K562 (cell line): Measurements from ENCODE around the gene TMEM222. TPM values are rescaled to one million over a fixed set of nuclear protein-coding genes. Genes with fewer than 3 reads are reported as not detected.

Experiments
- ATAC-seq: fragments of 200-7000 bp; cut with Tn5 transposase; 3 replicates; pipeline ENCODE4 v1.9.1; 2020; ENCODE audit warnings: moderate library complexity
- BruUV-seq: library from RNA; stranded (reverse); fragments of 400-500 nt; replicated peaks from 2 replicates; lab custom pipeline; 2021; lab: Mats Ljungman, UMichigan
- CTCF ChIA-PET: fragments of 300-600 bp; formaldehyde crosslinking; extraction: SDS; loops from one replicate; lab custom pipeline; 2021; ENCODE audit warnings: low intra/inter-chr PET ratio; lab: Yijun Ruan, JAX
- POLR2A ChIA-PET: fragments of 300-600, 350-650 bp; sonication (Branson Sonifier 250); formaldehyde crosslinking; extraction: SDS; loops from one replicate; lab custom pipeline; 2021; ENCODE audit warnings: antibody characterized with exemption, inconsistent platforms; lab: Yijun Ruan, JAX
- DNase-seq, 4 experiments: peaks; one replicate each; pipeline versions ENCODE4 v3.0.0 to v3.0.0-alpha.2; 2011 to 2018; ENCODE audit warnings: low spot score in 3 of 4, mixed read lengths in 3 of 4; ENCODE audit errors: extremely low read depth in 1 of 4
- FAIRE-seq: peaks from 2 replicates; lab custom pipeline; 2011; peaks lifted over from hg19 to GRCh38; lab: Jason Lieb, UNC
- H2AFZ ChIP-seq: 2 replicates; pipeline ENCODE4 v1.6.0; 2011; ENCODE audit warnings: low read depth, low read length, control low read depth, inconsistent platforms
- H3K27ac ChIP-seq: fragments of 200-600 bp; 3 replicates; pipeline ENCODE4 v1.8.0; 2011; ENCODE audit warnings: low read depth, mild to moderate bottlenecking, control low read depth, inconsistent platforms, low read length, moderate library complexity, mixed read lengths; ENCODE audit errors: extremely low read depth
- H3K27me3 ChIP-seq, 2 experiments: fragments of 300-600 bp in 1 of 2; 2 replicates in 1 of 2; 3 replicates in 1 of 2; pipeline versions ENCODE4 v1.6.0 to v1.8.0; 2011; ENCODE audit warnings: inconsistent platforms in 2 of 2, low read length in 2 of 2, mild to moderate bottlenecking in 1 of 2, mixed read lengths in 1 of 2, moderate library complexity in 1 of 2; ENCODE audit not compliant: control insufficient read depth in 2 of 2, insufficient read depth in 2 of 2
- H3K36me3 ChIP-seq: fragments of 300-600 bp; 3 replicates; pipeline ENCODE4 v1.8.0; 2011; ENCODE audit warnings: mild to moderate bottlenecking, low read length, inconsistent platforms; ENCODE audit not compliant: control insufficient read depth, insufficient read depth
- H3K4me1 ChIP-seq, 2 experiments: fragments of 200-600 bp in 1 of 2; replicated peaks in 1 of 2; 2 replicates in 1 of 2; 3 replicates in 1 of 2; pipeline versions ENCODE4 v1.5.1 to v1.8.0; 2011; ENCODE audit warnings: inconsistent platforms in 2 of 2, low read length in 2 of 2, mild to moderate bottlenecking in 1 of 2, mixed read lengths in 1 of 2, moderate library complexity in 1 of 2; ENCODE audit not compliant: control insufficient read depth in 2 of 2, insufficient read depth in 2 of 2
- H3K4me2 ChIP-seq: 2 replicates; pipeline ENCODE4 v1.6.1; 2011; ENCODE audit warnings: low read length, control low read depth, inconsistent platforms, mixed read lengths; ENCODE audit not compliant: insufficient read depth
- H3K4me3 ChIP-seq: fragments of 200-600 bp; sonication (generic), shearing (Covaris generic); 2 replicates; pipeline ENCODE4 v1.5.1; 2016; ENCODE audit warnings: control low read depth, inconsistent platforms
- H3K79me2 ChIP-seq: fragments of 200-600 bp; 3 replicates; pipeline ENCODE4 v1.8.0; 2011; ENCODE audit warnings: low read length, inconsistent platforms; ENCODE audit not compliant: control insufficient read depth, insufficient read depth
- H3K9ac ChIP-seq, 2 experiments: 2 replicates each; pipeline versions ENCODE4 v1.6.0 to v1.6.1; 2011; ENCODE audit warnings: low read depth in 2 of 2, low read length in 2 of 2, control low read depth in 1 of 2, inconsistent platforms in 1 of 2, mild to moderate bottlenecking in 1 of 2, mixed read lengths in 1 of 2; ENCODE audit not compliant: insufficient read depth in 1 of 2
- H3K9me1 ChIP-seq: one replicate; pipeline ENCODE4 v1.6.0; 2011; ENCODE audit warnings: inconsistent platforms, mild to moderate bottlenecking, low read length, moderate library complexity; ENCODE audit not compliant: control insufficient read depth, insufficient read depth
- H3K9me3 ChIP-seq: replicated peaks from 2 replicates; pipeline ENCODE4 v1.5.1; 2011; ENCODE audit warnings: low read depth, low read length, inconsistent platforms; ENCODE audit not compliant: control insufficient read depth, insufficient read depth
- H4K20me1 ChIP-seq: replicated peaks from 2 replicates; pipeline ENCODE4 v1.6.1; 2011; ENCODE audit warnings: low read length, inconsistent platforms, mixed read lengths; ENCODE audit not compliant: control insufficient read depth, insufficient read depth
- MNT ChIP-seq, 2 experiments: fragments of 450-650 bp; conservative IDR thresholded peaks; 2 replicates each; pipeline ENCODE4 v1.6.1; 2017; ENCODE audit warnings: mild to moderate bottlenecking in 2 of 2, moderate library complexity in 2 of 2
- MYC ChIP-seq, 2 experiments: fragments of 250-450 bp in 1 of 2; sonication (Bioruptor Pico) in 1 of 2; IDR thresholded peaks; 2 replicates each; pipeline versions ENCODE4 v1.5.1 to v1.6.1; 2012 to 2021; ENCODE audit warnings: low read depth in 2 of 2, borderline replicate concordance in 1 of 2, improper control_type of control experiment in 1 of 2, low read length in 1 of 2, mild to moderate bottlenecking in 1 of 2, moderate library complexity in 1 of 2
- NCOA1 ChIP-seq: fragments of 450-650 bp; IDR thresholded peaks from 2 replicates; pipeline ENCODE4 v1.6.1; 2016; ENCODE audit warnings: low read depth
- PRDM10 ChIP-seq: fragments of 450-650 bp; IDR thresholded peaks from 2 replicates; pipeline ENCODE4 v1.6.1; 2018; ENCODE audit not compliant: partially characterized antibody
- ZC3H11A ChIP-seq: IDR thresholded peaks from 2 replicates; pipeline ENCODE4 v1.6.1; 2012; ENCODE audit warnings: low read depth, low read length, improper control_type of control experiment
- WGBS: fragments of 100-300 bp; shearing (Covaris generic); methylation state at CpG from one replicate; pipeline ENCODE4 v1.1.6; 2016; ENCODE audit warnings: low coverage, mixed read lengths; ENCODE audit not compliant: insufficient coverage; ENCODE audit errors: missing lambda C conversion rate; 5-methylcytosine and 5-hydroxymethylcytosine counted together
- in situ Hi-C: fragments of 300-500 bp; cut with MboI; formaldehyde crosslinking; loops from 4 replicates; pipeline ENCODE4 v1.15.0; 2018; ENCODE audit warnings: inconsistent platforms, mixed read lengths
- intact Hi-C: fragments of 100-400 bp; cut with micrococcal nuclease; formaldehyde crosslinking; loops from 2 replicates; pipeline ENCODE4 v1.14.2; 2022
- polyA plus RNA-seq, 8 experiments: library from polyadenylated mRNA; depleted of rRNA in 4 of 8; stranded (reverse) in 5 of 8; unstranded in 3 of 8; fragments of >200 nt; fragmentation: Nextera tagmentation in 2 of 8; fragmentation: Illumina TruSeq in 1 of 8; extraction: Ambion mirVana in 2 of 8; extraction: Trizol in 1 of 8; gene quantifications; 2 replicates each; pipeline versions ENCODE4 v1.2.1 to v1.2.3, GENCODE V29; 2011 to 2014; ENCODE audit warnings: inconsistent platforms in 1 of 8, missing spikeins in 1 of 8
- total RNA-seq, 7 experiments: library from RNA; depleted of rRNA in 6 of 7; stranded (reverse); fragments of >200 nt in 6 of 7; fragmentation: Illumina TruSeq in 2 of 7; extraction: Trizol in 2 of 7; gene quantifications; 2 replicates each; pipeline versions ENCODE4 v1.2.1 to v1.2.3, GENCODE V29; 2011 to 2021; ENCODE audit warnings: low replicate concordance in 1 of 7

The TMEM222 gene
- total and polyA plus RNA-seq, 9 of the 15 experiments (the other 6 are each of a cell fraction or from before 2014, with no cell fraction given) = 6.9 to 48.0 (median 32.8) TPM

- POLR2A ChIA-PET = interaction anchor here (0.7 to 1.0 kb wide), 3 partner anchors 9 to 22 kb away, joined by 3 to 4 read pairs (median 3); no protein-coding TSS in a partner anchor
- BruUV-seq = no TSS peak
- TF ChIP-seq PRDM10 (no peak), MYC (IDR thresholded peaks at IDR 0.05; ENCODE audit: low read depth, low read length) (no peak), MYC (CRISPR knock-in tag; IDR thresholded peaks at IDR 0.05; ENCODE audit: borderline replicate concordance, low read depth) (no peak), ZC3H11A (no peak), MNT (conservative IDR thresholded peaks at IDR 0.05) (0 out of 4 replicates have a peak, but pooled peaks of 1 of the 2 experiments have one; percentile 21), NCOA1 (no peak)
Measured at GRCh38 chr1:27379564-27380122, 57.7 kb downstream of the TMEM222 start.

More at GRCh38 chr1:27379564-27380122, 57.7 kb downstream of the TMEM222 start:
- no peak overlapping the region for H3K27ac ChIP-seq
- no peak overlapping the region for H3K4me3 ChIP-seq
- CTCF ChIA-PET = no interaction called here
- ATAC-seq (no peak), DNase-seq (no peak), FAIRE-seq (peak; percentile 61)
- no peaks in the 10 kb centered on the region for H3K36me3 ChIP-seq
- no peak overlapping the region for H3K4me2 ChIP-seq
- H2AFZ ChIP-seq = peak overlapping the region; percentile 3; the same call in 1 of the 2 replicates
- in situ Hi-C loops (no loop called here), intact Hi-C loops (no loop called here)
- 34% methylated on average over 11 of the region's 11 CpGs for WGBS
- H3K79me2 ChIP-seq = no peaks in the 10 kb centered on the region
- no peaks in the 10 kb centered on the region for H3K9me3 ChIP-seq
- H3K4me1 ChIP-seq = peaks cover 9 to 42% of the 10 kb centered on the region in 2 experiments
- H3K27me3 ChIP-seq = no peaks in the 10 kb centered on the region
- H3K9ac ChIP-seq = peak overlapping the region in 1 of 2 experiments; percentile 82; a peak in 2 of 4 replicates
- H3K9me1 ChIP-seq = no peaks in the 10 kb centered on the region
- no peaks in the 10 kb centered on the region; the same call in 1 of the 2 replicates for H4K20me1 ChIP-seq
